Heart left ventricle (tissue), 13 donors: ENCODE results near the gene FDXR.

Experiments
- CTCF ChIP-seq, 12 donors: fragments of 200-600 bp; sonication (generic) in 4 of 12; IDR thresholded peaks; one replicate each; pipeline versions ENCODE4 v1.5.0 to v1.8.0; 2018 to 2022; ENCODE audit warnings: antibody characterized with exemption in 12 of 12, mild to moderate bottlenecking in 5 of 12
- POLR2A ChIP-seq, 2 donors: fragments of 450-650 bp; IDR thresholded peaks; one replicate each; pipeline ENCODE4 v1.6.1; 2017; ENCODE audit warnings: antibody characterized with exemption in 2 of 2, mild to moderate bottlenecking in 2 of 2, moderate library complexity in 2 of 2
- donor health status: ischemic (EF 13 %, LVEDD 7.1; RV severe dilation, severe dysfunction).
- donor health status: DM: no; HTN: yes; CAD: no.
- donor health status: DM: no; HTN: no; CAD: no.
- donor health status: ischemic (EF 25% LVEDD 6.9; RV normal size, moderate dysfunction).
- donor health status: ischemic (EF 25% LVEDD 5.7; RV mildly dilated, moderate dysfunction).
- donor health status: ischemic (EF 35%, LVEDD 5.7; RV mildly dilated, moderate dysfunction).
- donor health status: nonischemic (EF 11% LVEDD 7.7; RV severe dilation, severe dysfunction).
- donor health status: DM: yes; HTN: yes; CAD: no.
- donor health status: PGD.
- donor health status: ischemic (EF 29% LVEDD 5.4; RV normal size, mild dysfunction).
- donor health status: nonischemic (EF 23%, LVEDD 6.1; RV moderate dilation, normal function).

GRCh38 chr17:74879308-74879707 lies 6.5 kb upstream of the FDXR start:
- no peak for TF ChIP-seq CTCF (IDR thresholded peaks at IDR 0.05)
- no peak for TF ChIP-seq POLR2A (IDR thresholded peaks at IDR 0.05)
